HG02973 (cell line): ENCODE data around the gene ASPG.

Experiments
- ATAC-seq: cut with Tn5 transposase; IDR thresholded peaks from one replicate; pipeline ENCODE4 v1.9.1; 2021; ENCODE audit warnings: moderate library complexity; ENCODE audit not compliant: unreplicated experiment

ASPG gene

GRCh38 chr14:104158827-104159798 is 73.6 kb downstream of the ASPG start:
- no peak for ATAC-seq

- no peak for ATAC-seq
These were observed 74.5 kb downstream of the ASPG start for GRCh38 chr14:104159990-104160389.

- no peak for ATAC-seq
These were observed 76.3 kb downstream of the ASPG start for GRCh38 chr14:104161602-104162367.

- ATAC-seq, result no peak
These were observed 77.0 kb downstream of the ASPG start for GRCh38 chr14:104162495-104162894.

- ATAC-seq, result no peak
These were observed 78.0 kb downstream of the ASPG start for GRCh38 chr14:104163541-104163940.

GRCh38 chr14:104164041-104164440 is 78.5 kb downstream of the ASPG start:
- no peak for ATAC-seq

DNA sequence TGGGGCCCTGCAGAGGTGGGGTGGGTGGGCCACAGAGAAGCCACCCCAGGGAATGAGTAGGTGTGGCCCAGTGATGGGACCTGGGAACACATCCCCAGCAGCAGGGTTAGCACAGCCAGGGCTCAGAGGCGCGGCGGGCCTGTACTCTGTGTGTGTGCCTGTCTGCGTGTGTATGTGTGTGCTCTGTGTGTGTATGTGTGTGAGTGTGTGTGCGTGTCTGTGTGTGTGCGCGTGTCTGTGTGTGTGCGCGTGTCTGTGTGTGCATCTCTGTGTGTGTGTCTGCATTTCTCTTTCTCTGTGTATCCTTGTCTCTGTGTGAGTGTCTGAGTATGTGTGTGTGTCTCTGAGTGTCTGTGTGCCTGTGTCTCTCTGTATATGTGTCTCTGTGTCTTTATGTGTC is 79.0 kb downstream of the ASPG start:
- no peak for ATAC-seq
